ENCODE results near the gene SLAMF8.

GRCh38 chr1:159868766-159869165 is 42.1 kb downstream of the SLAMF8 start:
- TF ChIP-seq, protein P1, sequence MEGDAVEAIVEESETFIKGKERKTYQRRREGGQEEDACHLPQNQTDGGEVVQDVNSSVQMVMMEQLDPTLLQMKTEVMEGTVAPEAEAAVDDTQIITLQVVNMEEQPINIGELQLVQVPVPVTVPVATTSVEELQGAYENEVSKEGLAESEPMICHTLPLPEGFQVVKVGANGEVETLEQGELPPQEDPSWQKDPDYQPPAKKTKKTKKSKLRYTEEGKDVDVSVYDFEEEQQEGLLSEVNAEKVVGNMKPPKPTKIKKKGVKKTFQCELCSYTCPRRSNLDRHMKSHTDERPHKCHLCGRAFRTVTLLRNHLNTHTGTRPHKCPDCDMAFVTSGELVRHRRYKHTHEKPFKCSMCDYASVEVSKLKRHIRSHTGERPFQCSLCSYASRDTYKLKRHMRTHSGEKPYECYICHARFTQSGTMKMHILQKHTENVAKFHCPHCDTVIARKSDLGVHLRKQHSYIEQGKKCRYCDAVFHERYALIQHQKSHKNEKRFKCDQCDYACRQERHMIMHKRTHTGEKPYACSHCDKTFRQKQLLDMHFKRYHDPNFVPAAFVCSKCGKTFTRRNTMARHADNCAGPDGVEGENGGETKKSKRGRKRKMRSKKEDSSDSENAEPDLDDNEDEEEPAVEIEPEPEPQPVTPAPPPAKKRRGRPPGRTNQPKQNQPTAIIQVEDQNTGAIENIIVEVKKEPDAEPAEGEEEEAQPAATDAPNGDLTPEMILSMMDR (IDR thresholded peaks at IDR 0.05), result no peak
- TF ChIP-seq POLR2AphosphoS5 (IDR thresholded peaks at IDR 0.05; ENCODE audit: insufficient read depth in 1 of 2, low read depth in 1 of 2), result no peak

Measured in vagina (tissue), 2 donors.